ENCODE measurements around the gene KRTAP10-11.
"Not testable (repeated sequence)": the region's sequence is repeated elsewhere in the genome, so short reads cannot be mapped to it uniquely, and the experiment has no call there.

Gene KRTAP10-11

GRCh38 chr21:44638506-44639330, 7.5 kb upstream of the KRTAP10-11 start:
- not testable (repeated sequence) for DNase-seq (ENCODE audit: low read depth)

- DNase-seq (ENCODE audit: low read depth): no peak
These were observed 6.9 kb upstream of the KRTAP10-11 start for GRCh38 chr21:44639331-44639655.

- no peak for DNase-seq (ENCODE audit: low read depth)
These were observed 5.5 kb upstream of the KRTAP10-11 start for GRCh38 chr21:44640761-44641160.

- no peak for DNase-seq (ENCODE audit: low read depth)
These were observed 2.4 kb upstream of the KRTAP10-11 start for GRCh38 chr21:44643741-44644310.

- DNase-seq (ENCODE audit: low read depth): no peak
These were observed 1.3 kb upstream of the KRTAP10-11 start for GRCh38 chr21:44644878-44645277.

- DNase-seq (ENCODE audit: low read depth): no peak
These were observed 973 bp downstream of the KRTAP10-11 start for GRCh38 chr21:44647222-44647552.

GRCh38 chr21:44648557-44649311, 2.5 kb downstream of the KRTAP10-11 start:
- DNase-seq (ENCODE audit: low read depth): no peak

- no peak for DNase-seq (ENCODE audit: low read depth)
These were observed 3.4 kb downstream of the KRTAP10-11 start for GRCh38 chr21:44649521-44650100.

GRCh38 chr21:44650265-44650972, 4.2 kb downstream of the KRTAP10-11 start:
- no peak for DNase-seq (ENCODE audit: low read depth)

GRCh38 chr21:44650973-44651675, 4.9 kb downstream of the KRTAP10-11 start:
- no peak for DNase-seq (ENCODE audit: low read depth)

- no peak for DNase-seq (ENCODE audit: low read depth)
These were observed 6.9 kb downstream of the KRTAP10-11 start for GRCh38 chr21:44653123-44653522.

GRCh38 chr21:44653656-44654575, 7.7 kb downstream of the KRTAP10-11 start:
- DNase-seq (ENCODE audit: low read depth): no peak

- DNase-seq (ENCODE audit: low read depth): no peak
These were observed 8.5 kb downstream of the KRTAP10-11 start, which contains the start of gene KRTAP12-4 for GRCh38 chr21:44654576-44655175. Gene KRTAP12-4, minus strand, starts transcription at chr21:44654659. Its CDS starts 45 bp downstream, at chr21:44654614.

- no peak for DNase-seq (ENCODE audit: low read depth)
These were observed 10.7 kb downstream of the KRTAP10-11 start for GRCh38 chr21:44656868-44657267.

- no peak for DNase-seq (ENCODE audit: low read depth)
These were observed 11.7 kb downstream of the KRTAP10-11 start, which contains the start of gene KRTAP12-3 for GRCh38 chr21:44657635-44658540. Gene KRTAP12-3, plus strand, starts transcription at chr21:44657932. Its CDS starts 48 bp downstream, at chr21:44657980.

- DNase-seq (ENCODE audit: low read depth): no peak
These were observed 12.3 kb downstream of the KRTAP10-11 start for GRCh38 chr21:44658541-44658910.

- no peak for DNase-seq (ENCODE audit: low read depth)
These were observed 12.8 kb downstream of the KRTAP10-11 start for GRCh38 chr21:44658913-44659595.

GRCh38 chr21:44661567-44661966, 15.4 kb downstream of the KRTAP10-11 start:
- not testable (repeated sequence) for DNase-seq (ENCODE audit: low read depth)

All from stromal cell of bone marrow (primary cell).